Ascending aorta (tissue), 2 donors: Measurements from ENCODE around the gene ATP9B. TPM values are rescaled to one million over a fixed set of nuclear protein-coding genes. Genes with fewer than 3 reads are reported as not detected.

ENCODE experiments used
- DNase-seq, 2 donors: peaks; one replicate each; pipeline ENCODE4 v3.0.0-alpha.2; 2019; ENCODE audit warnings: low spot score in 2 of 2
- H3K27ac ChIP-seq, 2 donors: fragments of 200-600 bp; sonication (generic); one replicate each; pipeline ENCODE4 v1.5.1; 2016 to 2017; ENCODE audit warnings: mild to moderate bottlenecking in 1 of 2
- H3K27me3 ChIP-seq: fragments of 200-600 bp; sonication (generic); one replicate; pipeline ENCODE4 v1.5.1; 2017
- H3K36me3 ChIP-seq, 2 donors: fragments of 200-600 bp; sonication (generic); one replicate each; pipeline ENCODE4 v1.5.1; 2016
- H3K4me1 ChIP-seq, 2 donors: fragments of 200-600 bp; sonication (generic); one replicate each; pipeline ENCODE4 v1.5.1; 2016 to 2017; ENCODE audit warnings: mild to moderate bottlenecking in 1 of 2
- H3K4me3 ChIP-seq, 2 donors: fragments of 200-600 bp; sonication (generic); one replicate each; pipeline ENCODE4 v1.5.1; 2016 to 2017; ENCODE audit warnings: mild to moderate bottlenecking in 1 of 2
- H3K9me3 ChIP-seq, 2 donors: fragments of 200-600 bp; sonication (generic); one replicate each; pipeline ENCODE4 v1.5.1; 2016
- CTCF ChIP-seq, 3 experiments: fragments of 200-600 bp in 2 of 3; fragments of 450-650 bp in 1 of 3; sonication (generic) in 2 of 3; IDR thresholded peaks; one replicate each; pipeline ENCODE4 v1.5.1; 2016 to 2019; ENCODE audit warnings: antibody characterized with exemption in 3 of 3, mild to moderate bottlenecking in 1 of 3, moderate library complexity in 1 of 3
- intact Hi-C: fragments of 100-400 bp; cut with DNase I; formaldehyde crosslinking; loops from one replicate; pipeline ENCODE4 v1.15.1; 2023
- total RNA-seq: library from RNA; depleted of rRNA; stranded (reverse); fragments of >200 nt; gene quantifications from one replicate; pipeline ENCODE4 v1.1.0, GENCODE V29; 2016

Gene ATP9B
- total RNA-seq, 1 donor from 2014 or later = 14.4 TPM

- intact Hi-C loops = no loop called here
- peaks cover 21 to 54% of the 10 kb centered on the region in 2 donors for H3K36me3 ChIP-seq
- no peak for TF ChIP-seq CTCF (IDR thresholded peaks at IDR 0.05)
- H3K27me3 ChIP-seq = no peaks in the 10 kb centered on the region
- no peaks in the 10 kb centered on the region for H3K9me3 ChIP-seq
- no peak overlapping the region for H3K4me3 ChIP-seq
- DNase-seq = no peak
- no peak overlapping the region for H3K27ac ChIP-seq
- H3K4me1 ChIP-seq = no peaks in the 10 kb centered on the region
These were observed 267.5 kb downstream of the ATP9B start for GRCh38 chr18:79336556-79337142.

- no peak for DNase-seq
- H3K27ac ChIP-seq = no peak overlapping the region
- TF ChIP-seq CTCF (IDR thresholded peaks at IDR 0.05) = no peak
- H3K4me1 ChIP-seq = no peaks in the 10 kb centered on the region
- no peak overlapping the region for H3K4me3 ChIP-seq
- peaks cover 19 to 54% of the 10 kb centered on the region in 2 donors for H3K36me3 ChIP-seq
- H3K27me3 ChIP-seq = no peaks in the 10 kb centered on the region
- H3K9me3 ChIP-seq = no peaks in the 10 kb centered on the region
- intact Hi-C loops = no loop called here
These were observed 268.0 kb downstream of the ATP9B start for GRCh38 chr18:79337184-79337583.

GRCh38 chr18:79337620-79338019 is 268.4 kb downstream of the ATP9B start:
- H3K9me3 ChIP-seq = no peaks in the 10 kb centered on the region
- no peak overlapping the region for H3K27ac ChIP-seq
- no peak for TF ChIP-seq CTCF (IDR thresholded peaks at IDR 0.05)
- H3K27me3 ChIP-seq = no peaks in the 10 kb centered on the region
- intact Hi-C loops = no loop called here
- no peak for DNase-seq
- no peak overlapping the region for H3K4me3 ChIP-seq
- H3K36me3 ChIP-seq = peaks cover 19 to 50% of the 10 kb centered on the region in 2 donors
- no peaks in the 10 kb centered on the region for H3K4me1 ChIP-seq

- H3K36me3 ChIP-seq = peaks cover 29 to 45% of the 10 kb centered on the region in 2 donors
- H3K4me3 ChIP-seq = no peak overlapping the region
- no peaks in the 10 kb centered on the region for H3K27me3 ChIP-seq
- DNase-seq = no peak
- intact Hi-C loops = no loop called here
- no peak overlapping the region for H3K27ac ChIP-seq
- no peaks in the 10 kb centered on the region for H3K4me1 ChIP-seq
- TF ChIP-seq CTCF (IDR thresholded peaks at IDR 0.05) = no peak
- H3K9me3 ChIP-seq = no peaks in the 10 kb centered on the region
These were observed 270.1 kb downstream of the ATP9B start for GRCh38 chr18:79339094-79339908.

GRCh38 chr18:79343567-79344207 is 274.5 kb downstream of the ATP9B start:
- Histone ChIP-seq H3K4me3 (no peak overlapping the region), H3K4me1 (no peaks in the 10 kb centered on the region), H3K9me3 (no peaks in the 10 kb centered on the region), H3K27me3 (no peaks in the 10 kb centered on the region), H3K36me3 (peaks cover 44 to 50% of the 10 kb centered on the region in 2 donors), H3K27ac (no peak overlapping the region)
- intact Hi-C loops = no loop called here
- TF ChIP-seq CTCF (IDR thresholded peaks at IDR 0.05) = no peak
- DNase-seq = no peak
